GM10847 (cell line): ENCODE results near the gene MYL12B.

Experiments used
- POLR2A ChIP-seq: IDR thresholded peaks from 2 replicates; pipeline ENCODE4 v1.6.1; 2011; ENCODE audit not compliant: insufficient read length; ENCODE audit errors: extremely low read depth

Gene MYL12B

DNA sequence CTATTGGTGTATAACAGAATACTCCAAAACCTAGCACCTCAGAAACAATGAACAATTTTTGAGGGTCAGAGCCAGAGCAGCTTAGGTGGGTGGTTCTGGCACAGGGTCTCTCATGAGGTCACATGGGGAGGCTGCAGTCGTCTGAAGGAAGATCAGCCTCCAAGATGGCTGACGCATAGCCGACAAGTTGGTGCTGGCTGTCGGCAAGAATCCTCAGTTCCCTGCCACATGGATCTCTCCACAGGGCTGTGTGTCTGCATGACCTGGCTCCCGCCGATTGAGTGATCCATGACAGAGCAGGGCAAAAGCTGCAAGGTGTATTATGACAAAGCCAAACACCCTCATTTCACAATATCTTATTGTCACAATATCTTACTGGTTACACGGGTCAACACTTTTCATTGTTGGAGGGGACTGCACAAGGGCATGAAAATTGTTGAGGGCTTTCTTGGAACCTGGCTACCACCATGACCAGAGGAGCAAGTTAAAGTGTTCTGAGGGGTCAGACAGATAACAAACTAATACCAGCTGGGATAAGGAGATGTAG is 4.2 kb downstream of the MYL12B start:
- TF ChIP-seq POLR2A, result no peak

DNA sequence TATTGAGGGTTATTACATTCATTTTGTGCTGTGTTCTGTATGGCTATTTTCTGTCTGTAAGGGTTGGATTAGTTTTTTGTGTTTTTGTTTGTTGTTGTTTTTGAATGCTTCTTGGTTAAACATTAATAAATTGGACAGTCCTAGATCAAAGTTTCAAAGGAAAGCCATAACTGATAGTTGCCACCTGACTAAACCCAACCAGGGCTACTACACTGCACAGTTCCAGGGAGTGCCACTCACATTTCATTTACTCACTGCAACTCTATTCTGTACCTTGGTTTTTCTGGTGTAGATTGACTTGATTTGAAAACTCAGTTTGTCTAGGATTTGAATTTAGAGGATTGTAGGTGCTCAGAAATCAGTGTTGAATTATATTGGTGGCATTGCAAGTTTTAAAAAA is 6.4 kb downstream of the MYL12B start:
- no peak for TF ChIP-seq POLR2A

DNA sequence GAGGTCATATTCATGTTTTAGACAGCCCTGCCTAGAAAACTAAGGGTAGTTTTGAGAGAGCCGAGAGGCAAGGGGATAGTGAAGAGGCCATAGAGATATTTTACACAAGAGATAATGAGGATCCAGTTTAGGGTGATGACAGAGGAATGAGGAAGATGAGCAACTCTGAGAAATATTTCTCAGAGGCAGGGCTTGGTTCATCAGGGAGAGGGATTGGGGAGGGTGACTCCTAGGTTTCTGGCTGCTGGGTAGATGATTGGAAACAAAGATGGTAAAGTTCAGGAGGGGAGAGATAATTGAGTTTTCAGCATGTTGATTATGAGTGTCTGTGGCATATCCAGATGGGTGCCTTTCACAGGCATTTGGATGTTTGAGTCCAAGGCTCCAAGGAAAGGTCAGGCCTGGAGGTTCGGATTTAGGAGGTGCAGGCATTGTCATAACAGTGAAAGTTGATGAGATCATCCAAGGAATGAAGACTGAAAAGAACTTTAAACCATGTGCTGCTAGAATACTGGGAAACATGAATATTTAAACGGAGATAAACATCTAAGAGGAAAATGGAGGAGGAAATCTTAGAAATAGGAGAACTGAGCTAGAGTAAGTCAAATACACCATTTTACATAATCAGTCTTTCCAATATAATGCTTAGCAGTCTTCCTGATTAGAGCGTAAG is 7.4 kb downstream of the MYL12B start:
- no peak for TF ChIP-seq POLR2A

DNA sequence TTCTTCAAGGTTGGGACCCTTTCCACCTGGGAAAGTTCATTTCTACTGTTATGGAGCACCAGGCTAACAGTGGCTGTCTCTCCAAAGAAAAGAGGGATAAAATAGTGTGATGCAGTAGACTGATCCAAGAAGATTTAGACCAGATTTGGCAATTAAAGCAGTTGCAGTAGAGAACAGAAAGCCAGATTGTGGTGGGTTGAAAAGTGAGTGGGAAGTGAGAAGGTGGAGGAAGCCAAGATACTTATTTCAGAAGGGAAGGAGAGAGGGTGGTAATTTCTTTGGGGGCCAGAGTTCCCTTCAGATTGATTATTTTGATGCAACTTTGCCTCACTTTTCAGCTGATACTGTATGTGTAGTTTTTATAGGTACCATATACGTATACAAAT is 8.0 kb downstream of the MYL12B start:
- no peak for TF ChIP-seq POLR2A

DNA sequence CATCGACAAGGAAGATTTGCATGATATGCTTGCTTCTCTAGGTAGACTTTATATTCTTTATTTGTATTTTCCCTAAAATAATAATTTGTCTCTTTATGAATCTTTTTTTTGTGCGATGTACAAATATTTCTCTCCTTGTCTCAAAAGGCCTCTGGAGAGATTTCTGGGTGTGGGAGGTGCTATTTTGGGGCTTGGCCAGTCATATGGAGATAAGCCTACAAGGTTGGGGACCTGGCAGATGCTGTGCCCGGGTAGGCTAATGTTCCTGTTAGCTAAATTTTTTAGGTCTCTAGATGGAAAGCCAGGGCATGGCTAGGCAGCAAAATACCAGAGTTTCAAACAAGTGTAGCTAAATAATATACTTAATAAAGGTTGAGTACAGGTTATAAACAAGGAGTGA is 11.1 kb downstream of the MYL12B start:
- no peak for TF ChIP-seq POLR2A

DNA sequence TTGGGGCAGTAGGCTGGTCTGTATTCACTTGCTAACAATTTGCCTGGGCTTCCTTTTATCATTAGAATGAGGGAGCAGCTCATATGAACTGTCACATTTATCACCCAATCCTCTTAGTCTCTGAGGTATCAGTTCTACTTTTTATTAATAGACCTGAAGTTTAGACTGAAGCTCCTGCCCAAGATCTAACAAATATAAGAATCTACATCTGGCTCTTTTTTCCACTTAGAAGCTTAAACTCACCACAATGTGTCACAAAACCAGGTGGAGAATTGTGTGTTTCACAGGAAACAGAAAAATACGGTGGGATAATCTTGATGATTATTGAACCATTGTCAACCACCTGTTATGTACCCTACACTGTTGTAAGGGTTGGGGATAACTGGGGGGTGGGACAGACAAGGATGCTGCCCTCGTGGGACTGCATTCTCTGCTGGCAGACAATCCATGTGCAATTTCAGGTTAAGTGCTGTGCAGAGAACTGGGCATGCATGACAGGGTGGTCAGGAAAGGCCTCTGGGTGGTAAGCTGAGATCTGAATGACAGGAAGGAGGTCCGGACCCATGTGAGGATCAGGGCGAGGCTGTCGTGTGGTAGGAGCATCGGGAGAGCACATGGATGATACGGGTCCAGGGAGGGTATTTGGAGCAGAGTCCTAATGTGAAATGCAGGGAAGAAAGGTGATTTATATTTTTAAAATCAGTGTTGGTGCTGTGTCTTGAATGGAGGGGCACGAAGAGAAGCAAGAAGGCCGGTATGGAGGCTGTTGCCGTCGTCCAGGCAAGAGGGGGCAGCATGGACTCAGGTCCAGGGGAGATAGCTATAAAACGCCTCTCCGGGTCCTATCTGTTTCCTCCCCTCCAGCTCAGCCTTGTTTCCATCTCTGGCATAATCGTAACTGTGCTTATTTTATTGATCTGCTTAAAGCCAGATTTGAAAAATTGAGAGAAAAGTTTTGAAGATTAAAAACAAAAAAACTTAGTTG is 17.6 kb downstream of the MYL12B start:
- TF ChIP-seq POLR2A, result no peak

DNA sequence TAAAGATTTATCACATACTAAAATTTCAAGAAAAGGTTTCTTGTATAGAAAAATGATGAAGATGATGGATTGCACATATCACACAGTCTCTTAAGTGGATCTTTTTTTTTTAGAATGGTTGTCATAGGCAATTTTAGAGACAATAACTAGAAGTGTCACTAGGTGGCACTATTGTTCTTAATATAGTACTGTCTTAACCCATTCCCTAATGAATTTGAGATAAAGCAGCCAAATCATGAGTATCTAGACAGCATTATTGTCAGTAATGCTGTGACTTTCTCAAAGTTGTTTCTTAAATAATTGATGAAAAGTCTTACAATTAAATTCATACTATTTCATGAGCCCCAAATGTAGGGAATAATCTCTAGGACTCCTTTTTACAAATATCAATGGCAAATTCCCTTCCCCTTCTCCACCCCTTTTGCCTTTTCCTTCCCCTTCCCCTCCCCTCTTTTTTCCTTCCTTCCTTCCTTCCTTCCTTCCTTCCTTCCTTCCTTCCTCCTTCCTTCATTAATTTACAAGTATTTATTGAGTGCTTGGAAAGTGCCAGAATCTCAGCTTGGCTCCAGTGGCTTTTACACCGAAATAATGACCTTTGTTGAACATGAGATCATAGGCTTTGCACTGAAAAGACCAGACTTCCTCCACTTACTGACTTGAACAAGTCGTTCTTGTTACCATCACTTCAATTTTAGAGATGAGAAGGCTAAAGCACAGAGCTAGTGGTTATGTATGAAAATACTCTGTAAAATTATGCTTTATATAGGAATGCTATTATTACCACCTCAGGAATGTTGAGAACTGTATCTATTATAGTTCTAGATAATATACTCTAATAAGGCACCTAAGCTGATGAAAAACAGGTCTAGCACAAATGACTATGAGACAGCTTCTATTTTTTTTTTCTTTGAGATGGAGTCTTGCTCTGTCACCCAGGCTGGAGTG is 19.8 kb downstream of the MYL12B start:
- TF ChIP-seq POLR2A, result no peak

DNA sequence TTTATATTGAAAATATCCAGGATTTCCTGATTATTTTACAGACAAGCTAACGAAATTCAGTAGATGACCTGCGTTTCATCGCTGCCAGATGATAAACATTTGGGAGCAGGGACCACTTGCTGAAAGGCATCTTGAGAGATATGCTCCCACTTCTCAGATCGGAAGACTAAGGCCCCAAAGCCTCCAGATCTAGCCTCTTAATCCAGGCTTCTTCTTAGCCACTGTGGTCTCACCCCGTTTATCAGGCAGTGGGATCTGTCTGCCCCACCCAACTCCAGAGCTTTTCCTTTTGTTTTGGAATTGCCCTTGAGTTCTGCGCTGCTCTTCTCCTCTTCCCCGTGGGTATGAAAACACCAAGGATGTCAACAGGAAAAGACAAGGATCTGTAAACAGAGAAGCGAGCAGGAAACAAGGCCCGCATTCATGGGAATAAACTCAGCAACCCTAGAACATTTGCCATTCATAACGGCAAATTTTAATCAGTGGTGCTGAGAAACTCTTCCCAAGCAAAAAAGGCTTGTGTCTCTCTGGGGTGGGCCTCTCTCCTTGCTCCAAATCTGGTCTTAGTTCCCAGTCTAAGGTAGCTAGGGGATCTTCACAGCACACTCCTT is 21.4 kb downstream of the MYL12B start:
- no peak for TF ChIP-seq POLR2A

DNA sequence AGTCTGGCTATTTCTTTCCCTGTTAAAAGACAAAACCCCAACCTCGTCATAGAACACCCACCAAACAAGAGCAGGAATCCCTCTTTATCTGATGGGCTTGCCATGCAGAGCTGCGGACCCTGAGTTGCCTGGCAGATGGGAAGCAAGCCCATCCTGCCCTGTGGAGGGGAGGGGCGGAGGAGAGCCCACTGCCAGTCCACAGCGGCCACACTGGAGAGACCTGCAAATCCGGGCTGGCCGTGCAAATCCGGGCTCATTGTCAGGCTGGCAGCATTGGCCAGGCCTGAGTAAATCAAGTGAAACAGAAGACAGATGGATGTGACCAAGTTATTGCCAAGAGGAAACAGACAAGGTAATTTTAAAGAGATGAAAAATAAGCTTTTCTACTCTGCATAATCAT is 22.0 kb downstream of the MYL12B start:
- no peak for TF ChIP-seq POLR2A

DNA sequence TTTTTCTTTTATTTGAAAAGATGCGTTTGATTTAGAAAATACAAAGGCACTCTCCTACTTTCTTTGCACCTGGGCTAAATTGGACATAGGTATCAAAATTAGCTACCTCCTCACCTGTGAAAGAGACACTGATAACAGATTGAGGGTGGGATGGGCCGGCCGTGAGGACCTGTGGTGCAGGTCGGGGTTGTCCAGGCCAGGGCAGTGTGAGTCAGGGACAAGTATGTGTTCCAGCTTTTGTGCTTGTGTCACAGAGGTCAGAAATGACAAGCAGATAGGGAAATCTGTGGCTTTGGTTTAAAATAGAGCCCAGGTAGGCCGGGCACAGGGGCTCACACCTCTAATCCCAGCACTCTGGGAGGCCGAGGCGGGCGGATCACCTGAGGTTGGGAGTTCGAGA is 22.6 kb downstream of the MYL12B start:
- no peak for TF ChIP-seq POLR2A

DNA sequence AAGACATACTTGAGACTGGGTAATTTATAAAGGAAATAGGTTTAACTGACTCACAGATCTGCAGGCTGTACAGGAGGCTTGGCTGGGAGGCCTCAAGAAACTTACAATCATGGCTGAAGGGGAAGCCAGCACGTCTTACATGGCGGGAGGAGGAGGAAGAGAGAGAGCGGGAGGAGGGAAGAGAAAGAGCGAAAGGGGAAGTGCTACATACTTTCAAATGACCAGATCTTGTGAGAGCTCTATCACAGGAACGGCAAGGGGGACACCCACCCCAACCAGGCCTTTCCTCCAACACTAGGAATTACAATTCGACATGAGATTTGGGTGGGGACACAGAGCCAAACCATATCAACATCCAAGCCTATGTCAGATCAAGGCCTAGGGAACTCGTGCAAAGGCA is 24.2 kb downstream of the MYL12B start:
- no peak for TF ChIP-seq POLR2A

DNA sequence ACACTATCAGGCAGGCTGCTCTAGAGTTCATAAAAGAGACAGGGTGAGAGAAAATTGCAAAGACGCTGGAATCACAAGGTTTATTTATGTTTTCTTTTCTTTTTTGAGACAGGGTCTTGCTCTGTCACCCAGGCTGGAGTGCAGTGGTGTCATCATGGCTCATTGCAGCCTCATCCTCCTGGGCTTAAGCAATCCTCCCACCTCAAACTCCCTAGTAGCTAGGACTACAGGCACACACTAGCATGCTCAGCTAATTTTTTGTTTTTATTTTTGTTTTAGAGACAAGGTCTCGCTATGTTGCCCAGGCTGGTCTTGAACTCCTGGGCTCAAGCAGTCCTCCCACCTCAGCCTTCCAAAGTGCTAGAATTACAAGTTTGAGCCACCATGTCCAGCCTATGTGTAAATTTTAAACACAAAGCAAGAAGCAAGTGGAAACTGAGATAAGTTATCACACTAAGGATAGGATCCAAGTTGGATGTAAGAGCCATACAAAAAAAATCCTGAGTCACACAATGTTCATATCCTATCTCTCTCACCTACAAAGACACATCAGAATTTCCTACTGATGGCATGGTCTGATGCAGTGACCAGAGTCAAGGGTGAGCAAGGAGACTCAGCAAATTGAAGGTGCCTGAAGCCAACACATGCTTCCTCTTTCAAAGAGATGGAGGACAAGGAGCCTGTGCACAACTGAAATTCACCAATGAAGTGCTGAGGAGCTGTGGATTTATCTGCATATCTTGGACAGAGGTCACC is 31.4 kb downstream of the MYL12B start:
- no peak for TF ChIP-seq POLR2A

DNA sequence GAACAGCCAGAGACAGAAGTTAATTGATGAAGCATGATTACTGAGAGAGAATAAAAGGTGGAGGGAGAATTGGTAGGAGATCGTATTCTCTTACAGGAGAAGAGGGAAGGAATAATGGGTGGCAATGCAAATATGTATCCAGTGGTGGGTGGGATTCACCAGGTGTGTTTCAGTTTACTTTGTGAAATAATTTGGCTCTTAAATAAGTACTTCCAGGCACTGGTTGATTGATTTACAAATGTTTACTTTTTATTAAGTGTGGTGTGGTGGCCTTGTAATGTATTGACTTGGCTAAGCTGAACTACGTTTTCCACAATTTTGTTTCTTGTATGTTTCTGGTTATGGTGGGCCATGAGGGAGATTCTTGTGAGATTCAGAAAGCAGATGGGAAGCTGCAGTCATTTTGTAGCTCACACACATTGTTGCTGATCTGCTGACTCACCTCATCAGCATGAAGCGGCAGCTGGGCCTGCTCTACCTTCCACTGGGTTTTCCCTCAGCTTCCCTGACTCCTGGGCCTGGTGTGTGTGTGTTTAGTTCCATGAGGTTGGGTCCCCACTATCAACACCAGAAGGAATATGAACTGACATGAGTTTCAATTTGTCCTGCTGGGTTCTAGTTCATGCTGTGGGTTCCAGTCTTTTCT is 32.6 kb downstream of the MYL12B start:
- TF ChIP-seq POLR2A, result no peak

DNA sequence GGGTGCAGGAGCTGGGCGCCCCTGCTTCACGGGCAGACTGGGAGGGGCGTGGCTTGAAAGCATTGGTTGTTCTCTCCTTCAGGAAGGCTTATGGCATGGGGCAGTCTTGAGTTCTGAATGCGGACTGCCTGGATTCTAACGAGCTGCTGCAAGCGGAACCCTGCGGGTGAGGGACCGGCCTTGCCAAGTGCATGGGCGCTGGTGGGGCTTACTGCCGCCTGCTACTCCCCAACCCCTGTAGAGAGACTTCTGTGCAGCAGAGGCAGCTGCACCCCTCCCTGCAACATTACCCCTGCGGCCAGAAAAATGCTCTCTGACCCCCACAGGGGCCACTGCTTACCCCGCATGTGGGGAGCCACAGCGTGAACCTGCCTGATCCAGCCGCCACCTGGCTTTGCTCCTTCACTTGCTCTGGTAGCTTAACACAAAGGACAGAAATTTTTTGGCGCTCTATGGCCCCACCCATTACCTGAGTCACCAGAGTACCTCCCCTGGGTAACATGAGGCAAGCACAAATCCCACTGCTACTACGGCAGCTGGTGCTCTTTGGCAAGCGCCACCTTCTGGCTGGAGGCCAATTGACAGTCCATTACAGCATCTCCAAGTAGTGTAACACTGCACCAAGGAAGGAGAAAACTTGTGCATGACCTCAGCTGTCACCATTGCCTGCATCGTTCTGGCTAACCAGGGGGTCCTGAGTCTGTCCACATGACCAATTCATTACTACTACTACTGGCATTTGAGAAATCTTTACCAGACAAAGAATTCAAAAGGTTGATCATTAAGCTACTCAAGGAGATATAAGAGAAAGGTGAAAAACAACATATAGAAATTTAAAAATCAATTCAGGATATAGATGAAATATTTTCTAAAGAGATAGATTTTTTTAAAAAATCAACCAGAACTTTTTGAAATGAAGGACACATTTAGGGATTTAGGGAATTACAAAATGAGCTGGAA is 35.4 kb downstream of the MYL12B start:
- TF ChIP-seq POLR2A, result peak; percentile 59
